NCI-H1694 treated with DMSO at 0.1 percent for 48 hours (cell line): Measurements from ENCODE around the gene UST.
"Not testable (repeated sequence)": the region's sequence is repeated elsewhere in the genome, so short reads cannot be mapped to it uniquely, and the experiment has no call there.

ENCODE experiments used
- DNase-seq: peaks from one replicate; lab custom pipeline; 2025; lab: John Stamatoyannopoulos, UW

Gene UST

GRCh38 chr6:148736774-148737412 is 9.9 kb upstream of the UST start:
- no peak for DNase-seq

DNA sequence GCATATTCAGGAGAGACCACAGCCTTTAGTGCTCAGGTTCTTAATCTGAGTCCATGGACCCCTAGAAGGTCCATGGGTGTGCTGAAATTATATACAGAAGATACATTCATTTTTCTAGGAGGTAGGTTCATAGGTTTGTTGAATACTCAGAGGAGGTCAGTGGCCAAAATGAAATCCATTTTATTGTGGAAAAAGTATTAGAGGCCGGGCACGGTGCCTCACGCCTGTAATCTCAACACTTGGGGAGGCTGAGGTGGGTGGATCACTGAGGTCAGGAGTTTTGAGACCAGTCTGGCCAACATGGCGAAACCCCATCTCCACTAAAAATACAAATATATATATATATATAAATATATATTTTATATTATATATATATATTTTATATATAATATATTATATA is 9.0 kb upstream of the UST start:
- DNase-seq = no peak

DNA sequence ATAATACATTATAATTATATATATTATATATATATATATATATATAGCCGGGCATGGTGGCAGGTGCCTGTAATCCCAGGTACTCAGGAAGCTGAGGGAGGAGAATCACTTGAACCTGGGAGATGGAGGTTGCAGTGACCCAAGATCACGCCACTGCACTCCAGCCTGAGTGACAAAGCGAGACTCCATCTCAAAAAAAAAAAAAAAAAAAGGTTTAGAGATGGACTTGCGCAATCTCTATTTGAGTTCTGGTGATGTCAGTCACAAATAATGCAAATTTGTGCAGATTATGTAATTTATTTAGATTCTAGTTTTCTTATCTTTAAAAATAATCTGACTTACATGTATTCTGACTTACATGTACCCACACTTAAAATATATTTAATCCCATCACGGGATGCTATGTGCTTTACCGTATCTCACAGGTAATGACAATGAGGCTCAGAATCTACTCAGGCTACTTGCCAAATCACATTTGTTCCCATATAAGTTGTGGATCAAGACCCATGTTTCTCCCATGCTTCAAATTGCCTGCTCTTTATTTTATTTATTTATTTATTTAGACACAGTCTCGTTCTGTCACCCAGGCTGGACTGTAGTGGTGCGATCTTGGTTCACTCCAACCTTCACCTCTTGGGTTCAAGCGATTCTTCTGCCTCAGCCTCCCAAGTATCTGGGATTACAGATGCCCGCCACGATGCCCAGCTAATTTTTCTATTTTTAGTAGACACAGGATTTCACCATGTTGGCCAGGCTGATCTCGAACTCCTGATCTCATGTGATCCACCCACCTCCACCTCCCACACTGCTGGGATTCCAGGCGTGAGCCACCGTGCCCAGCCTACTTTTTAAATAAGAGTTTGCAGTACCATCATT is 7.6 kb upstream of the UST start:
- DNase-seq = no peak

DNA sequence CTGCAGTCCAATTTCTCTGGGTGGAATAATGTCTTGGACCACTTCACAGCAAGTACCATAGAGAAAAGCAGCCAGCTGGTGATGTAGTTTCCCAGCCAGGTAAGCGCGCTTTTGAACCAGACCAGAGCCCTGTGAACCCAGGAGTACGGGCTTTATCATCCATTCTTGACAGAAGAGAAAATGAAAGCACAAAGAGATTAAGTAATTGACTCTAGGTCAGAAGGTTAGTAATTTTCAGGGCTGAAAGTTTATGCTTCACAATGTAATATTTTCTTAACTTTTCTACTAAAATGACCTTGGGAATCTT is 7.1 kb upstream of the UST start:
- DNase-seq = no peak

- DNase-seq = no peak
Observed at GRCh38 chr6:148743476-148743875, 3.4 kb upstream of the UST start.

DNA sequence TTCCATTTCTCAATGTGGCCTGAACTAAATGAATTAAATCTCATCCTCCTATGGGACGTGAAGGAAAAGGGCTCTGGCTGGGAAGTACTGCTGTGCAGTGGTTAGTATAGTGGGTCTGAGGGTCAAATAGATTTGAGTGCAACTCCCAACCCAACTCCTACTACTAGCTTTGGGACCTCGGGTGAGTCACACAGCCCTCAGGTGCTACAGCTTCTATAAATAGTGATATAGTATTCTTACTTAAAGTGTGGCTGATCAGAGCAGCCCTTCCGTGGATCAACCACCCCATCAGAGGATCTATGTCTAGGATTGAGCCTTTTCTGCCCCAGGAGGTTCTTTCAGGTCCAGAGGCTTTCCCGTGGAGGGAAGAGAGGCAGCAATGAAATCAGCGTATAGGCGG is 904 bp upstream of the UST start:
- no peak for DNase-seq

- DNase-seq = no peak
Observed at GRCh38 chr6:148747145-148747470, 278 bp downstream of the UST start.

DNA sequence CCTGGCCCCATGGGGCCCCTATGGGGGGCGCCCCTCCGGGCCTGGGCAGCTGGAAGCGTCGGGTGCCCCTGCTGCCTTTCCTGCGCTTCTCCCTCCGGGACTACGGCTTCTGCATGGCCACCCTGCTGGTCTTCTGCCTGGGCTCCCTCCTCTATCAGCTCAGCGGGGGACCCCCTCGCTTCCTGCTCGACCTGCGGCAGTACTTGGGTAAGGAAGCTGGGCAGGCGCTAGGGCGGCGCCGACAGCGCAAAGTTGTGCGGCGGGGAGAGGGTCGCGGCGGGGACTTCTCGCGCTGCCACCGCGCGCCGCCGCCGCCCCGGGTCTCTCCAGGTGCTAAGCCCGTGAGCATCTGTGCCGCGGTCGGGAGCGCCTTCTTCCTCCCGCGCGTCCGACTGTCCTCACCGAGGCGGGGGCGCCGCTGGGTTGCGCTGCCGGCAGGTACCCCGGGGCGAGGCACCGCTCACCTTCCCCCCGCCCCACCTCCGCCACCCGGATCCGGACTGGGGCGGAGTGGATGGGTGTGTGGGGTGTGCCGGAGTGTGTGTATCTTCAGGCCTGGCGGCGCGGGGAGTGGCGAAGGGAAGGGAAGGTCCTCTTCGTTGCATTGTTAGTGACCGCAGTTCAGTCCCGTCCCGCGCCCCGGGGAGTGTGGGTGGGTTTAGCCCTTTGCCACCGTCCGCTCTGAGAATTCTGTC is 788 bp downstream of the UST start:
- no peak for DNase-seq

GRCh38 chr6:148749674-148750073 is 2.8 kb downstream of the UST start:
- DNase-seq = no peak

- DNase-seq = no peak
Observed at GRCh38 chr6:148750838-148751792, 4.3 kb downstream of the UST start.

GRCh38 chr6:148751793-148752170 is 5.0 kb downstream of the UST start:
- no peak for DNase-seq

DNA sequence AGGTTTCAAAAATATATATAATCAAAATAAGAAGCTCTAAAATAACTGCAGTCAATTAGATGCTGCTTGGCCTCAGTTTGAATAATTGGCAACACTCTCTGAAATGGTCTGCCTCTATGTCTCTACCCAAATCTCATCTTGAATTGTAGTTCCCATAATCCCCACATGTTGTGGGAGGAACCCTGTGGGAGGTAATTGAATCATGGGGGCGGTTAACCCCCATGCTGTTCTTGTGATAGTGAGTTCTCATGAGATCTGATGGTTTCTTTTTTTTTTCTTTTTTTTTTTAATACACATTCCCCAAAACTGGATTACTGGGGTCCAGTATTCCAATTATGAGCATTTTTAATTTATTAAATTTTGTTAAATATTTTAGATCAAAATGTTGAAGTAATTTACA is 8.5 kb downstream of the UST start:
- DNase-seq = not testable (repeated sequence)

GRCh38 chr6:148757944-148758480 is 11.2 kb downstream of the UST start:
- DNase-seq = no peak

- DNase-seq = no peak
Observed at GRCh38 chr6:148758492-148758891, 11.7 kb downstream of the UST start.

DNA sequence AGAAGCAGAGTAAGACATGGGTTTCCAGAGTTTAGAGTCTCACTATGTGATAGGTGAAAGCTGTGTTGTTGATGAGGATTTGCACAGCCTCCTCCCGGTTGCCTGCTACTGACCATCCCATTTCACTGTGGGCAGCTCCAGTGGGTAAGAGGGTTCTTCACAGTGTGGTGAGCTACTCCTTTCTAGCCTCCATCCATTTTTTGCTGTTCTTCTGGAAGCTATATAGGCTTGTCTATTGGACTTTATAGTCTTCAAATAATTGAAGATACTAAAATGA is 13.4 kb downstream of the UST start:
- DNase-seq = no peak

GRCh38 chr6:148760568-148761526 is 14.0 kb downstream of the UST start:
- no peak for DNase-seq

DNA sequence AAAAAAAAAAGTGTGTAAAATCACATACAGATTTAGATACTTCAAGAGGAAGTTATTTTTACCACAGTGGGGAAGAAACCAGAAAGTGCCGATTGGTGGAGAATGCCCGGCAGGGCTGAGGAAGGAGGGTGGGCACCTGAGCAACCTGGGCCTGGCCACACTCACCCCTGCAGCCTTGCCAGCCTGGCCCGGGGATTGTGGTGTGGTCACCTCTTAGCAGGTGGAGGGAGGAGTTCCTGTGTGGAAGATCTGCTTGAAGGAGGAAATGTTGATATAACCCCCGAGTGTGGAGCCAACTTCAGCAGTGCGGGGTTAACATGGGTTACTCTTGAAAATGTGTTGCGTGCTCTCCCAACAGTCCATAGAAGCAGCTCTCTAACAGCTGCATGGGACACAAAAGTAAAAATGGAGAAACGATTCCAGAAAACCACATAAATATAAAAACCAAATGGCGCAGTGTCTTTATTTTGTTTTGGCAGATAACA is 14.7 kb downstream of the UST start:
- DNase-seq = no peak

DNA sequence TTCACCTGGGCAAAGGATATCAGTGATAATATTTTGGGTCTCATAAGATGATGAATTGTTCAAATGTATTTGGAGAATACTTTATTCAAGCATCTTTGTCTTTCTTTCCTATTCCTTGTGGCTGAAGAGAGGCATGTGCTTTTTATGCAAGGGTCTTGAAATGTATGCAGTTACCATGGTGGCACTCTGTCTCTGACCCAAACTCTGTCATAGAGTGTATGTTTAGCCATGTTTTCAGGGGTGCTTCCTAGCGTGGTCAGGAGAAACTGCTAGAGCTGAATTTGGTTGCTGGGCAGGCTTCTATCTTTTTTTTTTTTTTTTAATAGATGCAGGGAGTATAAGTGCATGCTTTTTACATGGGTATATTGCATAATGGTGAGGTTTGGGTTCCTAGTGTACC is 15.4 kb downstream of the UST start:
- no peak for DNase-seq

GRCh38 chr6:148764259-148765020 is 17.6 kb downstream of the UST start:
- not testable (repeated sequence) for DNase-seq
